HCT116 (cell line): Measurements from ENCODE around the gene ADAT3. TPM values are rescaled to one million over a fixed set of nuclear protein-coding genes. Genes with fewer than 3 reads are reported as not detected.
A peak's percentile ranks its signal among the peaks of the same experiment; 100 is the strongest.

Source experiments
- ATAC-seq: fragments of 200-7000 bp; cut with Tn5 transposase; 2 replicates; pipeline ENCODE4 v1.9.1; 2020; ENCODE audit warnings: mild to moderate bottlenecking, moderate library complexity
- BruUV-seq: library from RNA; stranded (reverse); fragments of 400-500 nt; replicated peaks from 2 replicates; lab custom pipeline; 2021; lab: Mats Ljungman, UMichigan
- CTCF ChIA-PET: fragments of 300-600 bp; sonication (Branson Sonifier 250); formaldehyde crosslinking; loops from one replicate; lab custom pipeline; 2021; ENCODE audit warnings: antibody characterized with exemption; lab: Charles Lee
- POLR2A ChIA-PET: fragments of 300-600, 350-600 bp; sonication (Branson Sonifier 250); formaldehyde crosslinking; loops from one replicate; lab custom pipeline; 2021; ENCODE audit warnings: antibody characterized with exemption; lab: Charles Lee
- RAD21 ChIA-PET, 2 experiments: fragments of 300-600 bp; sonication (Branson Sonifier 250); formaldehyde crosslinking; loops; one replicate each; lab custom pipeline; 2023; ENCODE audit warnings: low total read pairs in 2 of 2; ENCODE audit not compliant: uncharacterized antibody in 2 of 2, unreplicated experiment in 2 of 2, low non-redundant PET in 1 of 2; lab: Charles Lee
- DNase-seq: peaks from one replicate; pipeline ENCODE4 v3.0.0-alpha.2; 2010; ENCODE audit warnings: low read depth, low spot score
- H2AFZ ChIP-seq: fragments of 200-600 bp; shearing (Covaris generic), sonication (generic); 2 replicates; pipeline ENCODE4 v1.6.1; 2017; ENCODE audit warnings: low read depth, mixed run types, mixed read lengths, antibody characterized with exemption, low read length; ENCODE audit not compliant: poor library complexity, severe bottlenecking
- H3K27ac ChIP-seq: 2 replicates; pipeline ENCODE4 v1.5.1; 2012; ENCODE audit warnings: low read depth, low read length
- H3K27me3 ChIP-seq: fragments of 200-600 bp; sonication (generic); 2 replicates; pipeline ENCODE4 v1.6.1; 2016; ENCODE audit warnings: mixed run types, low read length, mixed read lengths; ENCODE audit not compliant: insufficient read depth
- H3K36me3 ChIP-seq, 2 experiments: fragments of 200-500 bp in 1 of 2; fragments of 200-600 bp in 1 of 2; sonication (Bioruptor generic) in 1 of 2; sonication (generic) in 1 of 2; 2 replicates each; pipeline versions ENCODE4 v1.5.1 to v1.6.1; 2014 to 2016; ENCODE audit warnings: low read length in 2 of 2, inconsistent platforms in 1 of 2, mixed read lengths in 1 of 2, mixed run types in 1 of 2; ENCODE audit not compliant: insufficient read depth in 2 of 2, control insufficient read depth in 1 of 2
- H3K4me1 ChIP-seq, 2 experiments: fragments of 200-600 bp in 1 of 2; sonication (generic) in 1 of 2; 2 replicates each; pipeline versions ENCODE4 v1.5.1 to v1.6.1; 2012 to 2017; ENCODE audit warnings: low read length in 2 of 2, inconsistent platforms in 1 of 2, mild to moderate bottlenecking in 1 of 2, mixed read lengths in 1 of 2, mixed run types in 1 of 2, moderate library complexity in 1 of 2; ENCODE audit not compliant: insufficient read depth in 2 of 2, control insufficient read depth in 1 of 2
- H3K4me2 ChIP-seq: fragments of 200-600 bp; sonication (generic); 2 replicates; pipeline ENCODE4 v1.6.1; 2017; ENCODE audit warnings: mixed run types, low read length, mixed read lengths
- H3K4me3 ChIP-seq, 2 experiments: fragments of 200-600 bp in 1 of 2; sonication (generic) in 1 of 2; replicated peaks in 1 of 2; 2 replicates each; pipeline ENCODE4 v1.5.1; 2011 to 2016; ENCODE audit warnings: low read length in 2 of 2, control low read depth in 1 of 2, low read depth in 1 of 2, mild to moderate bottlenecking in 1 of 2, mixed read lengths in 1 of 2, mixed run types in 1 of 2
- H3K79me2 ChIP-seq: fragments of 200-600 bp; sonication (generic); 2 replicates; pipeline ENCODE4 v1.6.1; 2017; ENCODE audit warnings: mild to moderate bottlenecking, mixed run types, low read length, moderate library complexity, mixed read lengths; ENCODE audit not compliant: insufficient read depth
- H3K9ac ChIP-seq: fragments of 200-600 bp; sonication (generic); 2 replicates; pipeline ENCODE4 v1.6.1; 2016; ENCODE audit warnings: low read length, mixed read lengths
- H3K9me2 ChIP-seq: fragments of 200-600 bp; sonication (generic), shearing (Covaris generic); 2 replicates; pipeline ENCODE4 v1.6.1; 2017; ENCODE audit warnings: mixed run types, mild to moderate bottlenecking, moderate library complexity; ENCODE audit not compliant: insufficient read depth
- H3K9me3 ChIP-seq, 2 experiments: fragments of 200-500 bp in 1 of 2; fragments of 200-600 bp in 1 of 2; sonication (Bioruptor generic) in 1 of 2; sonication (generic) in 1 of 2; 2 replicates each; pipeline ENCODE4 v1.6.1; 2014 to 2017; ENCODE audit warnings: low read length in 2 of 2, mixed read lengths in 2 of 2, inconsistent platforms in 1 of 2, low read depth in 1 of 2, mild to moderate bottlenecking in 1 of 2, mixed run types in 1 of 2, moderate library complexity in 1 of 2; ENCODE audit not compliant: control insufficient read depth in 1 of 2, insufficient read depth in 1 of 2
- H4K20me1 ChIP-seq: fragments of 200-600 bp; sonication (generic), shearing (Covaris generic); 2 replicates; pipeline ENCODE4 v1.6.1; 2017; ENCODE audit warnings: mixed run types, mild to moderate bottlenecking, moderate library complexity; ENCODE audit not compliant: insufficient read depth
- ATF3 ChIP-seq: IDR thresholded peaks from 2 replicates; pipeline ENCODE4 v1.6.1; 2012
- CEBPB ChIP-seq: IDR thresholded peaks from 2 replicates; pipeline ENCODE4 v1.6.1; 2012; ENCODE audit warnings: low read depth
- ELF1 ChIP-seq: IDR thresholded peaks from 2 replicates; pipeline ENCODE4 v1.6.1; 2012; ENCODE audit warnings: low read depth, borderline replicate concordance
- EZH2 ChIP-seq: fragments of 200-600 bp; sonication (generic); IDR thresholded peaks from 2 replicates; pipeline ENCODE4 v1.6.1; 2017; ENCODE audit warnings: antibody characterized with exemption, mixed run types
- EZH2phosphoT487 ChIP-seq: fragments of 200-600 bp; IDR thresholded peaks from 2 replicates; pipeline ENCODE4 v1.6.1; 2018; ENCODE audit warnings: antibody characterized with exemption, borderline replicate concordance
- FOSL1 ChIP-seq: IDR thresholded peaks from 2 replicates; pipeline ENCODE4 v1.6.1; 2012; ENCODE audit warnings: low read depth
- JUND ChIP-seq: IDR thresholded peaks from 2 replicates; pipeline ENCODE4 v1.6.1; 2012
- POLR2A ChIP-seq: IDR thresholded peaks from 2 replicates; pipeline ENCODE4 v1.7.0; 2011; ENCODE audit warnings: borderline replicate concordance; ENCODE audit not compliant: insufficient read depth, insufficient read length; ENCODE audit errors: extremely low read depth
- POLR2AphosphoS5 ChIP-seq: IDR thresholded peaks from 2 replicates; pipeline ENCODE4 v1.6.1; 2011; ENCODE audit warnings: mild to moderate bottlenecking, low read depth, low read length, moderate library complexity
- SIN3A ChIP-seq: IDR thresholded peaks from 2 replicates; pipeline ENCODE4 v1.6.1; 2012; ENCODE audit warnings: low read depth
- SP1 ChIP-seq: IDR thresholded peaks from 2 replicates; pipeline ENCODE4 v1.6.1; 2012; ENCODE audit warnings: low read depth
- SRF ChIP-seq: IDR thresholded peaks from 2 replicates; pipeline ENCODE4 v1.6.1; 2012; ENCODE audit warnings: low read depth
- TCF7L2 ChIP-seq: IDR thresholded peaks from 2 replicates; pipeline ENCODE4 v1.7.0; 2011; ENCODE audit warnings: borderline replicate concordance, inconsistent platforms; ENCODE audit not compliant: insufficient read depth, insufficient read length; ENCODE audit errors: extremely low read depth
- YY1 ChIP-seq: IDR thresholded peaks from 2 replicates; pipeline ENCODE4 v1.6.1; 2011; ENCODE audit warnings: low read length, low read depth, moderate library complexity, mild to moderate bottlenecking; ENCODE audit not compliant: insufficient replicate concordance; ENCODE audit errors: extremely low read depth
- ZBTB33 ChIP-seq: IDR thresholded peaks from 2 replicates; pipeline ENCODE4 v1.6.1; 2011; ENCODE audit warnings: mild to moderate bottlenecking, low read length, moderate library complexity; ENCODE audit not compliant: insufficient replicate concordance; ENCODE audit errors: extremely low read depth
- ZFX ChIP-seq: fragments of 450-650 bp; IDR thresholded peaks from 2 replicates; pipeline ENCODE4 v1.6.1; 2017
- intact Hi-C: fragments of 100-400 bp; cut with micrococcal nuclease; formaldehyde crosslinking; loops from 2 replicates; pipeline ENCODE4 v1.10.0; 2022
- total RNA-seq: library from RNA; stranded (reverse); gene quantifications from one replicate; pipeline ENCODE4 v1.2.1, GENCODE V29; 2021; ENCODE audit not compliant: unreplicated experiment

Gene ADAT3
- total RNA-seq, 1 experiment from 2014 or later: 15.9 TPM

- TF ChIP-seq FOSL1 (no peak), CEBPB (no peak), JUND (no peak), SP1 (no peak), EZH2phosphoT487 (no peak), EZH2 (no peak), TCF7L2 (no peak), ATF3 (no peak), YY1 (no peak), ELF1 (no peak)
- TF ChIP-seq, all 23 proteins: peak for 0
These were observed 32.9 kb downstream of the ADAT3 start (continued) for GRCh38 chr19:1938071-1938470.

GRCh38 chr19:1941146-1942077 lies 36.2 kb downstream of the ADAT3 start, which contains the start of gene CSNK1G2:
Gene CSNK1G2, plus strand, starts transcription at chr19:1941172. Its CDS starts 28,601 bp downstream, at chr19:1969773.
- H4K20me1 ChIP-seq: no peaks in the 10 kb centered on the region
- CTCF ChIA-PET: interaction anchor here (0.5 kb wide), 1 partner anchor 13 kb away, joined by 3 read pairs; no protein-coding TSS in a partner anchor
- H3K36me3 ChIP-seq: no peaks in the 10 kb centered on the region
- H2AFZ ChIP-seq: no peak within 1 kb of the TSS
- H3K4me3 ChIP-seq: peak within 1 kb of the TSS; percentile 83 to 92
- no peak for DNase-seq
- TF ChIP-seq SRF (no peak), ZFX (peak; percentile 51), ZBTB33 (no peak), POLR2A (peak; percentile 19), JUND (no peak), POLR2AphosphoS5 (0 out of 2 replicates have a peak, but pooled peaks have one; percentile 10), EZH2 (no peak), SIN3A (no peak), YY1 (peak; percentile 19)
- TF ChIP-seq, all 23 proteins: peak for 4
- Histone ChIP-seq H3K4me2 (peak within 1 kb of the TSS; percentile 100), H3K9me2 (no peaks in the 10 kb centered on the region), H3K27me3 (no peaks in the 10 kb centered on the region), H3K9ac (peak within 1 kb of the TSS; percentile 87), H3K9me3 (no peaks in the 10 kb centered on the region), H3K4me1 (peaks cover 18 to 51% of the 10 kb centered on the region in 2 experiments), H3K27ac (peak within 1 kb of the TSS; percentile 95), H3K79me2 (peaks cover 48% of the 10 kb centered on the region)
- no TSS peak for BruUV-seq
- POLR2A ChIA-PET: no interaction called here
- peak; percentile 64 for ATAC-seq
- intact Hi-C loops: no loop called here
- RAD21 ChIA-PET: no interaction called here
